GM12892 (cell line): ENCODE measurements around the gene COL5A1.

ENCODE experiments used
- POLR2A ChIP-seq: IDR thresholded peaks from 2 replicates; pipeline ENCODE4 v1.6.1; 2011; ENCODE audit warnings: low read depth, low read length, control low read depth
- TAF1 ChIP-seq: IDR thresholded peaks from 2 replicates; pipeline ENCODE4 v1.6.1; 2011; ENCODE audit warnings: low read depth, mild to moderate bottlenecking, control low read depth, low read length, borderline replicate concordance

- TF ChIP-seq TAF1 (no peak), POLR2A (0 out of 2 replicates have a peak, but pooled peaks have one; percentile 37)
These were observed 124.2 kb downstream of the COL5A1 start for GRCh38 chr9:134765785-134766184.
